GM12892 (cell line): ENCODE data around the gene LRRC75B.

Experiments
- POLR2A ChIP-seq: IDR thresholded peaks from 2 replicates; pipeline ENCODE4 v1.6.1; 2011; ENCODE audit warnings: low read depth, low read length, control low read depth
- POLR2AphosphoS5 ChIP-seq: IDR thresholded peaks from 2 replicates; pipeline ENCODE4 v1.6.1; 2011; ENCODE audit warnings: low read depth, low read length, control low read depth
- TAF1 ChIP-seq: IDR thresholded peaks from 2 replicates; pipeline ENCODE4 v1.6.1; 2011; ENCODE audit warnings: low read depth, mild to moderate bottlenecking, control low read depth, low read length, borderline replicate concordance

- TF ChIP-seq POLR2A, result no peak
- TF ChIP-seq POLR2AphosphoS5, result no peak
- TF ChIP-seq TAF1, result no peak
Observed at GRCh38 chr22:24585927-24586546, 6.8 kb downstream of the LRRC75B start.
